GM12878 (cell line): ENCODE results near the gene PRKCB. TPM values are rescaled to one million over a fixed set of nuclear protein-coding genes. Genes with fewer than 3 reads are reported as not detected.

ENCODE experiments used
- ASH2L ChIP-seq: fragments of 300-600, 200-600 bp; sonication (generic); IDR thresholded peaks from 2 replicates; pipeline ENCODE4 v1.6.1; 2017; ENCODE audit warnings: low read depth, mild to moderate bottlenecking, borderline replicate concordance
- CBX3 ChIP-seq: fragments of 200-600 bp; sonication (generic); IDR thresholded peaks from 2 replicates; pipeline ENCODE4 v1.6.1; 2016; ENCODE audit warnings: low read depth, borderline replicate concordance
- EP300 ChIP-seq, 2 experiments: fragments of 150-350 bp in 1 of 2; IDR thresholded peaks; 2 replicates each; pipeline ENCODE4 v1.6.1; 2011 to 2012; ENCODE audit warnings: low read depth in 2 of 2, low read length in 2 of 2, borderline replicate concordance in 1 of 2, improper control_type of control experiment in 1 of 2, inconsistent platforms in 1 of 2; ENCODE audit not compliant: control insufficient read depth in 1 of 2
- RELB ChIP-seq: fragments of 450-650 bp; IDR thresholded peaks from 2 replicates; pipeline ENCODE4 v1.6.1; 2017; ENCODE audit warnings: low read depth, mild to moderate bottlenecking, moderate library complexity
- SRF ChIP-seq, 2 experiments: IDR thresholded peaks; 2 replicates each; pipeline ENCODE4 v1.6.1; 2011; ENCODE audit warnings: low read depth in 2 of 2, low read length in 2 of 2, mild to moderate bottlenecking in 1 of 2, moderate library complexity in 1 of 2
- ZBTB4 ChIP-seq: fragments of 450-650 bp; formaldehyde crosslinking; IDR thresholded peaks from 2 replicates; pipeline ENCODE4 v1.4.0; 2022; ENCODE audit warnings: mild to moderate bottlenecking, moderate library complexity
- ZNF24 ChIP-seq: fragments of 450-650 bp; IDR thresholded peaks from 2 replicates; pipeline ENCODE4 v1.6.1; 2017; ENCODE audit warnings: antibody characterized with exemption, mild to moderate bottlenecking
- ZNF592 ChIP-seq: fragments of 450-650 bp; IDR thresholded peaks from 2 replicates; pipeline ENCODE4 v1.6.1; 2017; ENCODE audit warnings: mild to moderate bottlenecking, moderate library complexity
- polyA plus RNA-seq, 11 experiments: library from polyadenylated mRNA; depleted of rRNA in 4 of 11; unstranded in 6 of 11; stranded (reverse) in 5 of 11; fragments of >200 nt; fragmentation: Nextera tagmentation in 4 of 11; fragmentation: Illumina TruSeq in 1 of 11; extraction: Ambion mirVana in 4 of 11; extraction: Trizol in 1 of 11; gene quantifications; 1 replicate in 1 of 11; 2 replicates in 10 of 11; pipeline versions ENCODE4 v1.2.1 to v1.2.3, GENCODE V29; 2011 to 2016; ENCODE audit warnings: inconsistent platforms in 2 of 11, missing spikeins in 2 of 11, low read depth in 1 of 11
- total RNA-seq, 4 experiments: library from RNA; depleted of rRNA in 3 of 4; stranded (reverse); fragments of >200 nt in 3 of 4; fragmentation: Illumina TruSeq in 1 of 4; extraction: Trizol in 1 of 4; gene quantifications; 2 replicates each; pipeline versions ENCODE4 v1.2.1 to v1.2.3, GENCODE V29; 2013 to 2021
- TF ChIP-seq, protein P1 (sequence below): fragments of 450-650 bp; IDR thresholded peaks from 2 replicates; pipeline ENCODE4 v1.6.1; 2018; ENCODE audit warnings: borderline replicate concordance, mild to moderate bottlenecking; ENCODE audit not compliant: partially characterized antibody
- TF ChIP-seq, protein P2 (sequence below): fragments of 450-650 bp; IDR thresholded peaks from 2 replicates; pipeline ENCODE4 v1.6.1; 2017; ENCODE audit warnings: mild to moderate bottlenecking, moderate library complexity

Gene PRKCB
- total and polyA plus RNA-seq, 10 of the 15 experiments (the other 5 are each of a cell fraction or from before 2014, with no cell fraction given) = 21.4 to 158 (median 97.3) TPM

GRCh38 chr16:23863511-23864422 lies 28.0 kb downstream of the PRKCB start (continued):
- TF ChIP-seq, protein P1, sequence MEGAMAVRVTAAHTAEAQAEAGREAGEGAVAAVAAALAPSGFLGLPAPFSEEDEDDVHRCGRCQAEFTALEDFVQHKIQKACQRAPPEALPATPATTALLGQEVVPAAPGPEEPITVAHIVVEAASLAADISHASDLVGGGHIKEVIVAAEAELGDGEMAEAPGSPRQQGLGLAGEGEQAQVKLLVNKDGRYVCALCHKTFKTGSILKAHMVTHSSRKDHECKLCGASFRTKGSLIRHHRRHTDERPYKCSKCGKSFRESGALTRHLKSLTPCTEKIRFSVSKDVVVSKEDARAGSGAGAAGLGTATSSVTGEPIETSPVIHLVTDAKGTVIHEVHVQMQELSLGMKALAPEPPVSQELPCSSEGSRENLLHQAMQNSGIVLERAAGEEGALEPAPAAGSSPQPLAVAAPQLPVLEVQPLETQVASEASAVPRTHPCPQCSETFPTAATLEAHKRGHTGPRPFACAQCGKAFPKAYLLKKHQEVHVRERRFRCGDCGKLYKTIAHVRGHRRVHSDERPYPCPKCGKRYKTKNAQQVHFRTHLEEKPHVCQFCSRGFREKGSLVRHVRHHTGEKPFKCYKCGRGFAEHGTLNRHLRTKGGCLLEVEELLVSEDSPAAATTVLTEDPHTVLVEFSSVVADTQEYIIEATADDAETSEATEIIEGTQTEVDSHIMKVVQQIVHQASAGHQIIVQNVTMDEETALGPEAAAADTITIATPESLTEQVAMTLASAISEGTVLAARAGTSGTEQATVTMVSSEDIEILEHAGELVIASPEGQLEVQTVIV = no peak
- TF ChIP-seq ZNF592 (peak; percentile 96), SRF (IDR thresholded peaks at IDR 0.05; ENCODE audit: low read depth in 2 of 2, low read length in 2 of 2) (0 out of 4 replicates have a peak, but pooled peaks of 1 of the 2 experiments have one; percentile 22), ASH2L (0 out of 2 replicates have a peak, but pooled peaks have one; percentile 83), ZNF24 (peak; percentile 77), EP300 (IDR thresholded peaks at IDR 0.05; ENCODE audit: borderline replicate concordance in 1 of 2, control insufficient read depth in 1 of 2, low read depth in 2 of 2, low read length in 2 of 2) (peak; percentile 85 to 95), RELB (peak; percentile 96), CBX3 (no peak), ZBTB4 (CRISPR knock-in tag) (no peak)
- TF ChIP-seq, protein P2, sequence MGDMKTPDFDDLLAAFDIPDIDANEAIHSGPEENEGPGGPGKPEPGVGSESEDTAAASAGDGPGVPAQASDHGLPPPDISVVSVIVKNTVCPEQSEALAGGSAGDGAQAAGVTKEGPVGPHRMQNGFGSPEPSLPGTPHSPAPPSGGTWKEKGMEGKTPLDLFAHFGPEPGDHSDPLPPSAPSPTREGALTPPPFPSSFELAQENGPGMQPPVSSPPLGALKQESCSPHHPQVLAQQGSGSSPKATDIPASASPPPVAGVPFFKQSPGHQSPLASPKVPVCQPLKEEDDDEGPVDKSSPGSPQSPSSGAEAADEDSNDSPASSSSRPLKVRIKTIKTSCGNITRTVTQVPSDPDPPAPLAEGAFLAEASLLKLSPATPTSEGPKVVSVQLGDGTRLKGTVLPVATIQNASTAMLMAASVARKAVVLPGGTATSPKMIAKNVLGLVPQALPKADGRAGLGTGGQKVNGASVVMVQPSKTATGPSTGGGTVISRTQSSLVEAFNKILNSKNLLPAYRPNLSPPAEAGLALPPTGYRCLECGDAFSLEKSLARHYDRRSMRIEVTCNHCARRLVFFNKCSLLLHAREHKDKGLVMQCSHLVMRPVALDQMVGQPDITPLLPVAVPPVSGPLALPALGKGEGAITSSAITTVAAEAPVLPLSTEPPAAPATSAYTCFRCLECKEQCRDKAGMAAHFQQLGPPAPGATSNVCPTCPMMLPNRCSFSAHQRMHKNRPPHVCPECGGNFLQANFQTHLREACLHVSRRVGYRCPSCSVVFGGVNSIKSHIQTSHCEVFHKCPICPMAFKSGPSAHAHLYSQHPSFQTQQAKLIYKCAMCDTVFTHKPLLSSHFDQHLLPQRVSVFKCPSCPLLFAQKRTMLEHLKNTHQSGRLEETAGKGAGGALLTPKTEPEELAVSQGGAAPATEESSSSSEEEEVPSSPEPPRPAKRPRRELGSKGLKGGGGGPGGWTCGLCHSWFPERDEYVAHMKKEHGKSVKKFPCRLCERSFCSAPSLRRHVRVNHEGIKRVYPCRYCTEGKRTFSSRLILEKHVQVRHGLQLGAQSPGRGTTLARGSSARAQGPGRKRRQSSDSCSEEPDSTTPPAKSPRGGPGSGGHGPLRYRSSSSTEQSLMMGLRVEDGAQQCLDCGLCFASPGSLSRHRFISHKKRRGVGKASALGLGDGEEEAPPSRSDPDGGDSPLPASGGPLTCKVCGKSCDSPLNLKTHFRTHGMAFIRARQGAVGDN = peak; percentile 94
